Testis (tissue), 3 donors: ENCODE data around the gene NRXN3. TPM values are rescaled to one million over a fixed set of nuclear protein-coding genes. Genes with fewer than 3 reads are reported as not detected.

ENCODE experiments used
- DNase-seq: peaks from one replicate; pipeline ENCODE4 v3.0.0-alpha.2; 2019
- H3K27ac ChIP-seq, 2 donors: fragments of 200-600 bp; sonication (generic); one replicate each; pipeline ENCODE4 v1.5.1; 2019
- H3K27me3 ChIP-seq: fragments of 200-600 bp; sonication (generic); one replicate; pipeline ENCODE4 v1.5.1; 2019
- H3K36me3 ChIP-seq: fragments of 200-600 bp; sonication (generic); one replicate; pipeline ENCODE4 v1.5.1; 2017; ENCODE audit warnings: low read depth; ENCODE audit errors: missing control alignments
- H3K4me1 ChIP-seq: fragments of 200-600 bp; sonication (generic); one replicate; pipeline ENCODE4 v1.5.1; 2019
- H3K4me3 ChIP-seq, 2 donors: fragments of 200-600 bp; sonication (generic); one replicate each; pipeline ENCODE4 v1.5.1; 2017 to 2019
- H3K9me3 ChIP-seq: fragments of 200-600 bp; sonication (generic); one replicate; pipeline ENCODE4 v1.5.1; 2017
- CTCF ChIP-seq, 3 experiments: fragments of 450-650 bp in 2 of 3; fragments of 200-600 bp in 1 of 3; sonication (generic) in 1 of 3; IDR thresholded peaks; one replicate each; pipeline ENCODE4 v1.5.1; 2016 to 2019; ENCODE audit warnings: antibody characterized with exemption in 3 of 3, mild to moderate bottlenecking in 2 of 3, moderate library complexity in 1 of 3
- POLR2A ChIP-seq: fragments of 450-650 bp; IDR thresholded peaks from one replicate; pipeline ENCODE4 v1.6.1; 2017; ENCODE audit warnings: antibody characterized with exemption, mild to moderate bottlenecking, moderate library complexity
- WGBS, 2 donors: methylation state at CpG; one replicate each; pipeline ENCODE4 v1.1.5; 2018; 5-methylcytosine and 5-hydroxymethylcytosine counted together
- intact Hi-C: fragments of 100-400 bp; cut with DNase I; formaldehyde crosslinking; loops from one replicate; pipeline ENCODE4 v1.15.1; 2023; ENCODE audit warnings: low total_unique reads
- polyA plus RNA-seq: library from polyadenylated mRNA; stranded (reverse); fragments of 350-450 nt; fragmentation: Illumina TruSeq; extraction: RNeasy Lipid Tissue Mini Kit (QIAGEN cat#74804); gene quantifications from one replicate; pipeline ENCODE4 v1.2.3, GENCODE V29; 2014; ENCODE audit warnings: low read depth, low replicate concordance; ENCODE audit not compliant: insufficient read depth
- total RNA-seq, 2 donors: library from RNA; depleted of rRNA; stranded (reverse); fragments of >200 nt; gene quantifications; one replicate each; pipeline ENCODE4 v1.2.3, GENCODE V29; 2016

Gene NRXN3
- total and polyA plus RNA-seq, 3 donors from 2014 or later, result 3.5 to 8.0 (median 3.9) TPM

GRCh38 chr14:79370969-79371368 lies 1200.8 kb downstream of the NRXN3 start:
- H3K4me3 ChIP-seq, result no peak overlapping the region
- H3K27me3 ChIP-seq, result no peaks in the 10 kb centered on the region
- no peaks in the 10 kb centered on the region for H3K36me3 ChIP-seq
- WGBS, 2 donors, result 65 to 68% methylated on average over 1 of the region's 1 CpG
- TF ChIP-seq CTCF (IDR thresholded peaks at IDR 0.05), result no peak
- TF ChIP-seq POLR2A, result no peak
- H3K9me3 ChIP-seq, result no peaks in the 10 kb centered on the region
- intact Hi-C loops, result no loop called here
- H3K4me1 ChIP-seq, result no peaks in the 10 kb centered on the region
- DNase-seq, result no peak
- no peak overlapping the region for H3K27ac ChIP-seq

- H3K27ac ChIP-seq, result no peak overlapping the region
- intact Hi-C loops, result no loop called here
- no peak for TF ChIP-seq POLR2A
- no peak for TF ChIP-seq CTCF (IDR thresholded peaks at IDR 0.05)
- no peak overlapping the region for H3K4me3 ChIP-seq
- no peaks in the 10 kb centered on the region for H3K4me1 ChIP-seq
- H3K27me3 ChIP-seq, result no peaks in the 10 kb centered on the region
- 85 to 86% methylated on average over 6 of the region's 6 CpGs for WGBS, 2 donors
- no peaks in the 10 kb centered on the region for H3K9me3 ChIP-seq
- H3K36me3 ChIP-seq, result no peaks in the 10 kb centered on the region
- DNase-seq, result no peak
Observed at GRCh38 chr14:79373451-79373850, 1203.3 kb downstream of the NRXN3 start.

GRCh38 chr14:79375356-79375755 lies 1205.2 kb downstream of the NRXN3 start:
- no peaks in the 10 kb centered on the region for H3K4me1 ChIP-seq
- H3K9me3 ChIP-seq, result no peaks in the 10 kb centered on the region
- intact Hi-C loops, result no loop called here
- no peak overlapping the region for H3K27ac ChIP-seq
- DNase-seq, result no peak
- no peaks in the 10 kb centered on the region for H3K27me3 ChIP-seq
- no peak for TF ChIP-seq POLR2A
- no peak for TF ChIP-seq CTCF (IDR thresholded peaks at IDR 0.05)
- no peak overlapping the region for H3K4me3 ChIP-seq
- no peaks in the 10 kb centered on the region for H3K36me3 ChIP-seq
- WGBS, 2 donors, result 66 to 69% methylated on average over 7 of the region's 7 CpGs

GRCh38 chr14:79376557-79376956 lies 1206.4 kb downstream of the NRXN3 start:
- Histone ChIP-seq H3K4me3 (no peak overlapping the region), H3K27me3 (no peaks in the 10 kb centered on the region), H3K27ac (no peak overlapping the region), H3K4me1 (no peaks in the 10 kb centered on the region), H3K9me3 (no peaks in the 10 kb centered on the region), H3K36me3 (no peaks in the 10 kb centered on the region)
- intact Hi-C loops, result no loop called here
- TF ChIP-seq POLR2A, result no peak
- no peak for TF ChIP-seq CTCF (IDR thresholded peaks at IDR 0.05)
- 64 to 71% methylated on average over 1 of the region's 1 CpG for WGBS, 2 donors
- DNase-seq, result no peak

GRCh38 chr14:79378020-79378419 lies 1207.8 kb downstream of the NRXN3 start:
- Histone ChIP-seq H3K4me3 (no peak overlapping the region), H3K27ac (no peak overlapping the region), H3K27me3 (no peaks in the 10 kb centered on the region), H3K4me1 (peaks cover 3% of the 10 kb centered on the region), H3K36me3 (no peaks in the 10 kb centered on the region), H3K9me3 (no peaks in the 10 kb centered on the region)
- DNase-seq, result no peak
- intact Hi-C loops, result no loop called here
- 53 to 87% methylated on average over 2 of the region's 2 CpGs for WGBS, 2 donors
- TF ChIP-seq CTCF (IDR thresholded peaks at IDR 0.05) (no peak), POLR2A (no peak)
